Measurements from ENCODE around the gene COQ9.

The COQ9 gene

DNA sequence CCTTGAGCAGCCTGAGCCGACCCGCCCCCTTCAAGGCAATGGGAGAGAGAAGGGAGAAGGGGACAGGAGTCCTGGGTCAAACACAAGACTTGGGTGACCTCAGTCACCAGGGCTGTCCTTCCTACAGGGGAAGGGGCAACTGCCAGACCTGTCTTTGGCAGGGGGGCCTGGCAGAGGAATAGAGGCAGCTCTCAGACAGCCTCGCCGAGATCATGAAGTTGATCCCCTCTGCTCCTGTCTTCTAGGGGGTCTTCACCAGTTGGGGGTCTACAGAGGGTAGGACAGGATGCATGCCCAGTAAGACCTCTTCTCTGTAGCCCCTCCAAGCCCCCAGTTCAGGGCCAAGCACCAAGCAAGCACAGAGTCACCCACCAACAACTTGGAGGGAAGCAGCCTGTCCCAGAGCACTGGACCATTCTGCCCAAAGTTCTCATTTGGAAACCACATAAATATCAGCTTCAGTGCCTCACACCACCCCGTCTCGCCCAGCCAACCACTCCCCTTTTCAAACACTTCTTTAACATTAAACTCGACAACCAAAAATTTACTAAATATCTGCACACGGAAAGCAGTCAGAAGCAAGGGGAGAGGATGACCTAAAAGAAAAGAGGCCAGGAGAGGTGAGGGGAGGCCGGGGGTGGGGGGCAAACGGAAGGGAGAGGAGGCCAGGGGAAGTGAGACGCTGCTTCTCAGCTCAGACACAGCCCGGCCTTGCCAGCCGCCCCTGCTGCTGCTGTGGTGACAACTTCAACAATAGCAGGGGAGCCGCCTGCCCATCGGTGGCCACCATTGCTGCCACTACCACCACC, 31.3 kb downstream of the COQ9 start:
- peak overlapping the region in 2 of 3 experiments; percentile 20 to 30 for H3K27ac Mint-ChIP-seq
- H3K36me3 Mint-ChIP-seq (ENCODE audit: low read depth), result peaks cover 3% of the 10 kb centered on the region
- no peaks in the 10 kb centered on the region for H3K27me3 Mint-ChIP-seq (ENCODE audit: low read depth)

DNA sequence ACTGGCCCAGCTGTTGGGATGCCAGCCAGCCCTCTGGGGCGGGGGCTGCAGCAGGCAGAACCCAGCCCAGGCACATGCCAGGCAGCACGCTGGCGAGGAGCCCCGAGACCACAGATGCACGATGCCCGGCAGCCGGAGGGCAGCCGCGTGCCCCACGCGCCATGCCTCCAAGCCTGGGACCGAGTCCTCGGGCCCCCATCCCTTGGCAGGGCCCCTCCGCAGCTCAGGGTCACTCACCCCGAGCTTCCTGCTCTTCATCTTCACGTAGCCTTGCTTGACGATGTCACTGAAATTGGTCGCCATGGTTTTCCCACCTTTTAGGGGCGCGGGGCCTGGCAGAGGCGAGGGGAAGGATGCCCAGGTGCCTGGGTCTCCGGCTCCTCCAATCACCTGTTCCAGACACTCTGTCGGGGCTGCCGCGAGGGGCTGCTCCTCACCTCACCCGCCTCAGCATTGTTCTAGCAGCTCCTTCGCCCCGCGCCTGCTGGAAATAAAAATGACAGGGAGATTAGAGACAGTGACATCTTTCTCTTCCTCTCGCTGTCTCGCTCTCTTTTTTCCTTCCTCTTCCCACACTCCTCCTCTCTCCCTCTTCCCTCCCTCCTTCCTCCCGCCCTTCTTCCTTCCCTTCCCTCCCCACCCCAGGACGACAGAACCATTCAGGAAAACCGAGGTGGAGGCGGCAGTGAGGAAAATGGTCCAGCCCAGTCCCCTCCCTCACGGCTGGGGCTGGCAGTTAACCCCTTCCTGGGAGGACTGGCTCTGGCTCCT, 32.1 kb downstream of the COQ9 start:
- peak overlapping the region; percentile 19 to 82 (median 66) for H3K27ac Mint-ChIP-seq
- TF ChIP-seq, protein P1, sequence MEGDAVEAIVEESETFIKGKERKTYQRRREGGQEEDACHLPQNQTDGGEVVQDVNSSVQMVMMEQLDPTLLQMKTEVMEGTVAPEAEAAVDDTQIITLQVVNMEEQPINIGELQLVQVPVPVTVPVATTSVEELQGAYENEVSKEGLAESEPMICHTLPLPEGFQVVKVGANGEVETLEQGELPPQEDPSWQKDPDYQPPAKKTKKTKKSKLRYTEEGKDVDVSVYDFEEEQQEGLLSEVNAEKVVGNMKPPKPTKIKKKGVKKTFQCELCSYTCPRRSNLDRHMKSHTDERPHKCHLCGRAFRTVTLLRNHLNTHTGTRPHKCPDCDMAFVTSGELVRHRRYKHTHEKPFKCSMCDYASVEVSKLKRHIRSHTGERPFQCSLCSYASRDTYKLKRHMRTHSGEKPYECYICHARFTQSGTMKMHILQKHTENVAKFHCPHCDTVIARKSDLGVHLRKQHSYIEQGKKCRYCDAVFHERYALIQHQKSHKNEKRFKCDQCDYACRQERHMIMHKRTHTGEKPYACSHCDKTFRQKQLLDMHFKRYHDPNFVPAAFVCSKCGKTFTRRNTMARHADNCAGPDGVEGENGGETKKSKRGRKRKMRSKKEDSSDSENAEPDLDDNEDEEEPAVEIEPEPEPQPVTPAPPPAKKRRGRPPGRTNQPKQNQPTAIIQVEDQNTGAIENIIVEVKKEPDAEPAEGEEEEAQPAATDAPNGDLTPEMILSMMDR (IDR thresholded peaks at IDR 0.05; ENCODE audit: unreplicated experiment in 3 of 3), result no peak
- H3K4me1 Mint-ChIP-seq, result peaks cover 21% of the 10 kb centered on the region
- H3K4me3 Mint-ChIP-seq, result peak overlapping the region; percentile 84 to 88 (median 85)
- peaks cover 3% of the 10 kb centered on the region for H3K36me3 Mint-ChIP-seq (ENCODE audit: low read depth)
- no peaks in the 10 kb centered on the region for H3K27me3 Mint-ChIP-seq (ENCODE audit: low read depth)
- no peaks in the 10 kb centered on the region for H3K9me3 Mint-ChIP-seq

More for the DNA sequence above, 31.3 kb downstream of the COQ9 start:
- H3K9me3 Mint-ChIP-seq, result no peaks in the 10 kb centered on the region
- TF ChIP-seq, protein P1 (IDR thresholded peaks at IDR 0.05; ENCODE audit: unreplicated experiment in 3 of 3), result no peak
- H3K4me3 Mint-ChIP-seq, result peak overlapping the region; percentile 79 to 83 (median 82)
- H3K4me1 Mint-ChIP-seq, result peaks cover 21% of the 10 kb centered on the region

DNA sequence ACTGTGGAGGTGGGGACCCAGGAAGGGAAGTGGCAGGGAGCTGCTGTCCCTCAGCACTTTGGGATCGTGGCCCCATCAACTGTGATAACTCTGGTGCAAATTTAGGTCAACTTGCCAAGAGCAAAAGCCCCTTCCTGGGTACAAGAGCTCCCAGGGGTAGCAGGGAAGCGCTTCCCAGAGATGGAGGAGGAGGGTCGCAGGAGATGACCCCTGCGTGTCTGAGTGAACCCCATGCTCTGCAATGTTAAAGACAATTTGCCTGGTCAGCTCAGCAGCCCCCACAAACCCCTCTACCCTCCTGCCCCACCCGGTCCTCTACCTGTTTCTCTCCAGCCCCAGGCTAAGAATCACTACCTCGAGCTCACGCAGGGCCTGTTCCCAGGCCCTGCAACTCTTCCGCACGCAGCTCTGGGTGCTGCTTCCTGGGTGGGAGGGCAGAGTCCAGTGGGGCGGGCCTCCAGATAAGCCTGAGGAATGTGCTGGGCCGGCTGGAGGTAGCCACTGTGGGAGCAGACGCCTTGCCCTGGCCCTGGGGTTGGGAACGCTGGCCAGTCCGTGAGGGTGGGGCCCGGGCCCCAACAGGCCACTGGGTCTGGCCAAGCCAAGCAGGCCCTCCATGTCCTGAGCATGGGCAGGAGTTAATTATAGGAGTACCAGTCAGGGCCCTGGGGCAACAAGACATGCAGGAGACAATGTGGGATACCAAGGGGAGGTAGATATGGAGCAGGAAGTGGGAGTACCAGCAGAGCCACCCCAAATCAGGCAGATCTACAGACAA, 32.9 kb downstream of the COQ9 start:
- Mint-ChIP-seq H3K36me3 (ENCODE audit: low read depth) (no peaks in the 10 kb centered on the region), H3K27ac (peak overlapping the region; percentile 19 to 82 (median 66)), H3K9me3 (no peaks in the 10 kb centered on the region), H3K27me3 (ENCODE audit: low read depth) (no peaks in the 10 kb centered on the region), H3K4me3 (peak overlapping the region; percentile 84 to 88 (median 85)), H3K4me1 (peaks cover 21% of the 10 kb centered on the region)
- TF ChIP-seq, protein P1 (IDR thresholded peaks at IDR 0.05; ENCODE audit: unreplicated experiment in 3 of 3), result no peak

DNA sequence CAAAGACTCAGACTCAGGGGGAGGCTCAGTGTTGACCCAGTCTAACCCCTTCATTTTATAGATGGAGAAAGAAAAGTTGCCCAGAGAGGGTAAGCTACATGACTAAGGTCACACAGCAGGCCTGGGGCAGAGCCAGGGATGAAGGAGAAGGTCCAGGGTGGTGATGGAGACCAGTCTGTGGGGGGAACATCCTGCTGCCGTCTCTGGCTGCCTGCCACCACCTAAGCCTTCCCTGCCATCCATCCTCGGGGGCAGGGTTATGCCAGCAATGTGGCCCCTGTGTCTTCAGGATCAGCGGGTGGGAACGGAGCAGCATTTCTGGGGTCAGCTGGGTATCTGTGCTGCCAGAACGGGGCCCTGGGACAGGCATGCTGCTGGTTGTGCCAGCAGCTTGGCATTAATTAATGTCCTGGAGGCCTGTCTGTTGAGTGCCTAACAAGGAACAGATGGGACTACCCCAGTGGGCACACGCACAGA, 33.5 kb downstream of the COQ9 start:
- no peaks in the 10 kb centered on the region for H3K9me3 Mint-ChIP-seq
- TF ChIP-seq, protein P1 (IDR thresholded peaks at IDR 0.05; ENCODE audit: unreplicated experiment in 3 of 3), result no peak
- H3K36me3 Mint-ChIP-seq (ENCODE audit: low read depth), result no peaks in the 10 kb centered on the region
- H3K4me1 Mint-ChIP-seq, result peaks cover 21% of the 10 kb centered on the region
- peak overlapping the region in 2 of 3 experiments; percentile 62 to 84 for H3K4me3 Mint-ChIP-seq
- peak overlapping the region in 2 of 3 experiments; percentile 19 to 63 for H3K27ac Mint-ChIP-seq
- H3K27me3 Mint-ChIP-seq (ENCODE audit: low read depth), result peaks cover 3% of the 10 kb centered on the region

DNA sequence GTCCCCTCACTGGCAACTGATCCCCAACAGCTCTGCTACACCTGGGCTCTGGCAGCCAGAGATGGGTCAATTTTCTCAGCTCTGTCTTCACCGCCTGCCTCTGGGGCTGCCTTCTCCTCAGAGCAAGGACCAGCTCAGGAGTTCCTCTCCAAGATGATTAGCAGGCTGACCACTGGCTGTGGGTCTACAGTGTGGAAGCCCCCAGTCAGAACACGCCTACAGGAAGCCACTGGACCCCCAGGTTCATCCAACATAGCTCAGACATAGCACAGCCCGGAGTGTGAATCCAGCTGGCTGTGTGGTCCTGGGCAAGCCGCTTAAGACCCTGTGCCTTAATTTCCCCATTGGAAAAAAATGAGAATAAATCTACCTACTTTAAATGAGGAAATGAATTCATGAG, 34.1 kb downstream of the COQ9 start:
- Mint-ChIP-seq H3K4me3 (peak overlapping the region; percentile 59 to 62 (median 61)), H3K4me1 (peaks cover 21% of the 10 kb centered on the region), H3K9me3 (no peaks in the 10 kb centered on the region), H3K27me3 (ENCODE audit: low read depth) (peaks cover 3% of the 10 kb centered on the region), H3K27ac (peak overlapping the region in 1 of 3 experiments; percentile 38), H3K36me3 (ENCODE audit: low read depth) (no peaks in the 10 kb centered on the region)
- TF ChIP-seq, protein P1 (IDR thresholded peaks at IDR 0.05; ENCODE audit: unreplicated experiment in 3 of 3), result no peak
